Activated CD4-positive, alpha-beta T cell treated with anti-CD3 and anti-CD28 coated beads, Interleukin-2, amount 10 ng/mL, durations not matched to agents 7 days and 5 days (primary cell): ENCODE measurements around the gene JAKMIP1. TPM values are rescaled to one million over a fixed set of nuclear protein-coding genes. Genes with fewer than 3 reads are reported as not detected.

Experiments used
- CTCF ChIA-PET: fragments of 350-600 bp; sonication (Branson Sonifier 250); formaldehyde crosslinking; loops from one replicate; lab custom pipeline; 2021; ENCODE audit warnings: antibody characterized with exemption; lab: Charles Lee
- POLR2A ChIA-PET: fragments of 350-600 bp; sonication (Branson Sonifier 250); formaldehyde crosslinking; loops from one replicate; lab custom pipeline; 2021; ENCODE audit warnings: antibody characterized with exemption; lab: Charles Lee
- DNase-seq: peaks from one replicate; pipeline ENCODE4 v3.0.0-alpha.2; 2020
- H3K27ac Mint-ChIP-seq: one replicate; pipeline ENCODE4 v1.8.0; 2021; ENCODE audit warnings: mild to moderate bottlenecking, moderate library complexity, mixed read lengths
- H3K27me3 Mint-ChIP-seq: one replicate; pipeline ENCODE4 v1.8.0; 2021; ENCODE audit warnings: mixed read lengths
- H3K36me3 Mint-ChIP-seq: one replicate; pipeline ENCODE4 v1.8.0; 2021; ENCODE audit warnings: low read depth, mixed read lengths
- H3K4me1 Mint-ChIP-seq: one replicate; pipeline ENCODE4 v1.8.0; 2021; ENCODE audit warnings: mixed read lengths
- H3K4me3 Mint-ChIP-seq: one replicate; pipeline ENCODE4 v1.8.0; 2021; ENCODE audit warnings: mild to moderate bottlenecking, moderate library complexity, mixed read lengths
- H3K9me3 Mint-ChIP-seq: one replicate; pipeline ENCODE4 v1.8.0; 2021; ENCODE audit warnings: mixed read lengths
- total RNA-seq, 2 experiments: library from RNA; stranded (reverse); gene quantifications; one replicate each; pipeline ENCODE4 v1.2.3, GENCODE V29; 2021

JAKMIP1 gene
- total RNA-seq, 2 experiments from 2014 or later: 9.6 to 10.9 TPM

DNA sequence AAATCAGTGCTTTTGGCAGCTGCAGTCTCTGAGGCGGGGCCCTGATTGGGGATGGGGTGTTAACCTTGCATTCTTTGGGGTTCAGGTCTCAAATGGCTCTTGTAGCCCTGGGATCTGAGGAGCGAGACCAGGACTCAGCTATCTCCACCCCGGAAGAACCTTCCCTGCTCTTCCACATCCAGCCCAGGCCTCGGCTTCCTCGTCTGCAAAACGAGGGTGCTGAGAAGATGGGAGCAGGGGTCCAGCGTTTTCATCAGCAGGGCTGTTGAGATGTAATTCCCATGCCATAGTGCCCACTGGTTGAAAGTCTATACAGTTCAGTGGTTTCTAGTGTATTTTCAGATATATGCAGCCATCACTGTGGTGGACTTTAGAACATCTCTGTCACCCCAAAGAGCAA, 34.7 kb upstream of the JAKMIP1 start:
- peaks cover 6% of the 10 kb centered on the region for H3K27me3 Mint-ChIP-seq
- no peak overlapping the region for H3K4me3 Mint-ChIP-seq
- H3K4me1 Mint-ChIP-seq: no peaks in the 10 kb centered on the region
- DNase-seq: no peak
- H3K27ac Mint-ChIP-seq: no peak overlapping the region
- H3K36me3 Mint-ChIP-seq: no peaks in the 10 kb centered on the region
- ChIA-PET CTCF (interaction anchor here (1.1 kb wide), 1 partner anchor 16 kb away, joined by 3 read pairs; no protein-coding TSS in a partner anchor), POLR2A (no interaction called here)
- H3K9me3 Mint-ChIP-seq: no peaks in the 10 kb centered on the region

DNA sequence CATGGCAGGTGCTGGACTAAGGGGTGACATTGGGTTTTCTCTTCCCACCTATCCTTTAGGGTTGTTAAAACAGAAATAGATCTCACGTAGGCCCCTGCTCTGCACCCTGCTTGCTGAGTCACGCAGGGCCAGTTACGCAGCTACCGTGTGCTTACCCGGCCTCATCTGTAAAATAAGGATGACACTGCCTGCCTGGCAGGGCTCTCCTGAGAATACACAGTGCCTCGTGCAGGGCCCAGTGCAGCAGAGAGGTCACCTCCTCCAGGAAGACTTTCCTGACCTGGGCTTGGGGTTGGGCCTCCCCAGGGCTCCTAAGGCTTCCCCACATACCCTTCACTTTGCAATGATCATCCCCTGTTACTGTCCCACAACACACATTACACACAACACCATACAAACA, 33.6 kb upstream of the JAKMIP1 start:
- Mint-ChIP-seq H3K4me1 (no peaks in the 10 kb centered on the region), H3K4me3 (no peak overlapping the region), H3K36me3 (no peaks in the 10 kb centered on the region), H3K9me3 (no peaks in the 10 kb centered on the region), H3K27me3 (peaks cover 6% of the 10 kb centered on the region), H3K27ac (no peak overlapping the region)
- DNase-seq: no peak
- ChIA-PET POLR2A (no interaction called here), CTCF (no interaction called here)

DNA sequence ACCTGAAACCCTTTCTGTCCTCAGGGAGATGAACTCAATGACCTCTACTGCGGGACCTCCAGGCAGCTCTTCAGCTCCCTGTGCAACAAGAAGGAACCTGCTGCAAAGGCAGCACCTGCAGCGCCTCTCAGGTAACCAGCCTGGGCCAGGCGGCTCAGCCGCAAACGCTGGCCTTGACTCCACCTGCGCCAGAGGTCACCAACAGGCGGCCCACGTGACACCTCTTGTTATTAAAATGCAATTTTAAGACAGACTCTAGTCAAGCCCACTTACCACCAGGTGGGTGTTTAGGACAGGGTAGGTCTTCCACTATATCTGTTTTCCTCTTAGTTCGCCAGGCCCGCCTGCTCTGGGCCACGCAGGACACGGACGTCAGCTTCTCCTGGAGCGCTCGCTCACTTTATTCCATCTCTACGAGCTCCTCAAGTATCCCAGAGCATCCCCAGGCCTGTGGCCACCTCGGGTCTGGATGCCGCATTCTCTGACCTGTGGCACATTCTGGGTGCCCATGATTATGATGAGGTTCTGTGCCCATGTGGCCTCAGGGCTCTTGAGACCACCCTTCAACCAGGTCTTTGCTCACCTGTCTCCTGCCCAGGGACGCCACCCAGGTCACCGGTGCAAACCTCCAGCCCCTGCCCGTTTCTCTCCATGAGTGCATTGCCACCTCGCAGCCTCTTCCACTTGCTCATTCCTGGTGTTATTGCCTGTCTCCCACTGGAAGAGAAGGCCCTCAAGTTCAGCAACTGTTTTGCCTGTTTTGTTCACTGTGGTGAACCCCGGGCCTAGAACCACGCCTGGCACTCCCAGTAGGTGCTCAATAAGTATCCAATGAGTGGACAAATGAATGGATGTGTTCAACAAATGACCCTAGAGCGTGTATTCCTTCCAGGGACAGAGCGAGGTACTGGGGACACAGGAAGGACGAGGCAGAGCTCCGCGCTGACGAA, 32.8 kb upstream of the JAKMIP1 start:
- H3K27ac Mint-ChIP-seq: no peak overlapping the region
- ChIA-PET POLR2A (no interaction called here), CTCF (no interaction called here)
- H3K4me3 Mint-ChIP-seq: no peak overlapping the region
- DNase-seq: no peak
- H3K27me3 Mint-ChIP-seq: peaks cover 9% of the 10 kb centered on the region
- no peaks in the 10 kb centered on the region for H3K4me1 Mint-ChIP-seq
- H3K9me3 Mint-ChIP-seq: no peaks in the 10 kb centered on the region
- H3K36me3 Mint-ChIP-seq: no peaks in the 10 kb centered on the region

DNA sequence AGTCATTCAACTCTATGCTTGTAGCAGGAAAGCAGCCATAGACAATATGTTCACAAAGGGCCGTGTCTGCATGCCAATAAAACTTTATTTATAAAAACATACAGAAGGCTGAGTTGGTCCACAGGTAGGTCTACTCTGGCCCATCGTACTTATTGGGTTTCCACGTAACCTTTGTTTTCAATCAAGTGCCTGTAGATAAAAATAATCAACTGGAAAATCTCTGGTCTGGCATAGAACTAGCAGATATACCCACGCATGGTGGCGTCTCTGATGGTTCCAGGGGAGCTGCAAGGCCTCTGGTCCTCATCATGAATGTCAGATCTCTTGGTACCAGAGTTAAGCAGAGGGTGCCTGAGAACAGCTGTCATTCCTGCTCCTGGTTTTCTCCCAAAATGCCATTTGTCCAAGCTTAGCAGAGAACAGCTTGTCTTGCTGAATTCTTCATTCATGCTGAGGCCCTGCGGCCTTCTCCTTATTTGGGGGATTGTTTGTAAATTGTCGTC, 31.4 kb upstream of the JAKMIP1 start:
- H3K4me1 Mint-ChIP-seq: no peaks in the 10 kb centered on the region
- POLR2A ChIA-PET: no interaction called here
- H3K36me3 Mint-ChIP-seq: no peaks in the 10 kb centered on the region
- CTCF ChIA-PET: interaction anchor here (0.5 kb wide), 1 partner anchor 10 kb away, joined by 5 read pairs; no protein-coding TSS in a partner anchor
- no peaks in the 10 kb centered on the region for H3K9me3 Mint-ChIP-seq
- no peak overlapping the region for H3K4me3 Mint-ChIP-seq
- peaks cover 3% of the 10 kb centered on the region for H3K27me3 Mint-ChIP-seq
- DNase-seq: no peak
- H3K27ac Mint-ChIP-seq: no peak overlapping the region

DNA sequence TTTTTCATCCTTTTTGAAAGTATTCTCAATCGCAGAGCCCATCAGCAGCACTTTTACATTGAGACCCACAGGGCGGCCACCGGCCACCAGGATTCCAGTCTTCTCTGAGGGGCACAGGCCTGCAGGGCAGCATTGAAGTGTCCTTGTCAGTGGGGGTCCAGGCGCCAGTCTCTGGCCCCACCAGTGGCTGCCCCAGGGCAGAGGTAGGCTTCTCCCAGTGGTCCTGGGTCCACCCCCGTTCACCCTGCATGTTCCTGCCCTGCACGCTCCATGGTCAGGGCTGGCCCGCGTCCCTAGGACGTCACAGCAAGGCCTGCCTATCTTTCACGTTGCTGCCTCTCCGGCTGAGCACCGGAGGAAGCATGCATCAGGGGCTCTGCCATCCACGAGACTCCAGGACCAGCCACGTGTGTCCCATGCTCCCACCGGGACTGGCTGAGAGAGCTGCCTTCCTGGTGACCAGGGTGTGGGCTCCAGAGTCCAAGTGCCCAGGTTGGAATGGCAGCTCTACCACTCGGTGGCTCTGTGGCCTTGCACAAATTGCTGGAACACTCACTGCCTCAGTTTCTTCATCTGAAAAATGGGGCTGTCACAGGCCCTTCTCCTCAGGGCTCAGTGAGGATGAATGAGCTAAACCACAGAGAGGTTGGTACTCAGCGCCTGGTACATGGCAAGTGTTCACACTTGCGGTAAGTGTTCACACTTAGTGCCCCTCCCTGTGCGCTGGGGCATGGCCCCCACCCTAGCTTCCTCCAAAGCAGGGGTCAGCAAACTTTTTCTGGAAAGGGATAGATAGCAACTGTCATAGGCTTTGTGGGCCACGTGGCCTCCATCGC, 30.7 kb upstream of the JAKMIP1 start:
- H3K27ac Mint-ChIP-seq: no peak overlapping the region
- no peak for DNase-seq
- no peaks in the 10 kb centered on the region for H3K4me1 Mint-ChIP-seq
- no peak overlapping the region for H3K4me3 Mint-ChIP-seq
- H3K27me3 Mint-ChIP-seq: peaks cover 3% of the 10 kb centered on the region
- CTCF ChIA-PET: interaction anchor here (0.5 kb wide), 1 partner anchor 10 kb away, joined by 5 read pairs; no protein-coding TSS in a partner anchor
- POLR2A ChIA-PET: no interaction called here
- no peaks in the 10 kb centered on the region for H3K9me3 Mint-ChIP-seq
- H3K36me3 Mint-ChIP-seq: no peaks in the 10 kb centered on the region

GRCh38 chr4:6230502-6230785, 30.1 kb upstream of the JAKMIP1 start:
- CTCF ChIA-PET: no interaction called here
- Mint-ChIP-seq H3K4me3 (no peak overlapping the region), H3K27me3 (peaks cover 6% of the 10 kb centered on the region), H3K27ac (no peak overlapping the region), H3K9me3 (no peaks in the 10 kb centered on the region), H3K4me1 (no peaks in the 10 kb centered on the region), H3K36me3 (no peaks in the 10 kb centered on the region)
- DNase-seq: no peak
- POLR2A ChIA-PET: no interaction called here

DNA sequence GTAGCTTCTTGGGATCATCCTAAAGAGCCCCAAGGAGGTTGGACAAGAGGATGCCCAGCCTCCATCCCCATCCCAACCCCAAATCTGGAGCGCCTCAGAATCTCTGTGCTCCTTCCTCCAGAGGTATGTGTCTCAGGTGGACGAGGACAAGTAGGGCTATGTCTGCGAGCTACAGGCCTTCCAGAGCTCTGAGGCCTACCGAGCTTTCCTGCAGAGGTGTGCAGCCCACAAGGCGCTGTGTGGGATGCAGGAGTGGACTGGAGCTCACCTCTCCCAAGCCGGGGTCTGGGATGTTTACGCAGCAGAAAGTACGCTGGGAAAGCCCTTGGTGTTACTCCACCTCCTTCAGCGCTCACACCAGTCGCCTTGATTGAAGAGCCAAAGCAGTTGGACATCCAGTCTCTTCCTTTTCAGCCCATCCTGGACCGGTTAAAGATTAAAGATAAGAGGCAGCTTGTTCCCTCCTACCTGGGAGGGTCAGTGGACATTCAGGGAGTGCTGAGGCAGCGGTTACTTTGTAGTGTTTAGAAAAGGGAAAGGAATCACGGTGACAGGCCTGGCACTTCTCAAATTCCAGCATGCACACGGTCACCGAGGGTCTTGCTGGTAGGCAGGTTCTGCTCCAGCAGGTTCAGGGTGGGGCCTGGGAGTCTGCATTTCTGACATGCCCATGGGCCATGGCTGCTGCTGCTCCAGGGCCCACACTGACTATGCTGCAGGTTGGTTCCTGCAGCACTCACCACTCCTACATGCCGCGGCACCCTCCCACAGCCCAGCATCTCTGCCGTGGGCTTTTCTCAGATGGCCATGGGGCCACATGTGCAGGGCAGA, 29.5 kb upstream of the JAKMIP1 start:
- POLR2A ChIA-PET: no interaction called here

DNA sequence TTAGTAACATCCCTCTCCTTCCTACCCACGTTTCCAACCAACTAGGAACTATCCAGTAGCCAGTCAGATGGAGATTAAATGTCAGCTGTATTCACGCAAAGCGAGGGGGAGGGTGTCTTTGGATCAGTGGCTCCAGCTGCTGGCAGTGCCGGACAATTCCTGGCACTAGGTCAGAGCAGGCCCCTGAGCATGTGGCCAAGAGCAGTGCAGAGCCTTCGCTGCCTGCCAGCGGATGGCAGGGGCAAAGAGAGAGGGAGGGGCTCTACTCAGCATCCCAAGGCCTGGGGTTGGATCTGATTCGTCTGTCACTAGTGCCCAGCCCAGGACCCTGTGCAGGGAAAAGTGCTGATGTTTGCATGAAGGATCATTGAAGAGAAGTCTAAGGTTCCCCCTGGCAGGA, 28.7 kb upstream of the JAKMIP1 start:
- no peaks in the 10 kb centered on the region for H3K4me1 Mint-ChIP-seq
- no peaks in the 10 kb centered on the region for H3K9me3 Mint-ChIP-seq
- POLR2A ChIA-PET: no interaction called here
- H3K27ac Mint-ChIP-seq: no peak overlapping the region
- H3K4me3 Mint-ChIP-seq: no peak overlapping the region
- H3K27me3 Mint-ChIP-seq: peaks cover 13% of the 10 kb centered on the region
- DNase-seq: no peak
- CTCF ChIA-PET: no interaction called here
- no peaks in the 10 kb centered on the region for H3K36me3 Mint-ChIP-seq

More for the DNA sequence above, 29.5 kb upstream of the JAKMIP1 start:
- H3K4me3 Mint-ChIP-seq: no peak overlapping the region
- H3K9me3 Mint-ChIP-seq: no peaks in the 10 kb centered on the region
- DNase-seq: no peak
- no peaks in the 10 kb centered on the region for H3K36me3 Mint-ChIP-seq
- H3K27me3 Mint-ChIP-seq: peaks cover 10% of the 10 kb centered on the region
- no peaks in the 10 kb centered on the region for H3K4me1 Mint-ChIP-seq
- CTCF ChIA-PET: no interaction called here
- H3K27ac Mint-ChIP-seq: no peak overlapping the region

DNA sequence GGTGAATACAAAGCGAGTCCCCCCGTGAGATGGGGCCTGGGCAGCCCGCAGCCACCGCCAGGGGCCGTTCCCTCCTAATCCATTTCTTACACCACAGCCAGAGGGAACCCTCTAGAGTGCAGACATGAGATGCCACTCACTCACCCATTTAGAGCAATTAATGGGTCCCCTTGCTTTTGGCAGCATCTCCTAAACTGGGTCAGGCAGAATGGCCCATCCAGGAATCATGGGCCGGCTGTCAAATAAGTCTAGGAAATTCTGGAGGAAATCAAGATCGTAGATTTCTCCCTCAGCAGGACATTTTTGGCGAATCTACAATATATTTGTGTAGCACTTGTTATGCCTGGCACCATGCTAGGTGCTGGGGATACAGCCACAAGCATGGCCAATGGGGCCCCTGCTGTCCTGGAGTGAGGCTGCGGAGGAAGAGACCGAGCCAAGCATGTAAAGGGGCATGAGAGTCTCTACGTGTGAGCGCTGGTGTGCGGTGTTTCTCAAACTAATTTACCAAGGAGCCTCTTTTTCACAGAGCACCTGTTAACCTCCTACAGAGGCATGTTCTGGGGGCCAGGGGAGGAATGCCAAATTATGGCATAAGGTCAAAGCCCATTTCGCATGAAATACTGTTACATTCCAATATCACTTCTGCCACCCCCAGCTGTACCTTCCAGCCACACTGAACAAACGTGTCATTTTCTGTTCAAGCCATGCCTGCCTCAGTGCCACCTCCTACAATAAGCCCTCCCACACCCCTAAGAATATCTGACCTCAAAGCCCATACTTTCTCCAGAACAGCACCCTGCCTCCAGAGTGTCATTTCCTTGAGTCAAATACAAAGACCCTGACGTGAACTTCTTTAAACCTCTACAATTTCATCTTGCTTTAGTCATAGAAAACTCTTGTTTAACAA, 28.1 kb upstream of the JAKMIP1 start:
- H3K4me3 Mint-ChIP-seq: no peak overlapping the region
- no peak for DNase-seq
- CTCF ChIA-PET: no interaction called here
- peaks cover 20% of the 10 kb centered on the region for H3K27me3 Mint-ChIP-seq
- no peak overlapping the region for H3K27ac Mint-ChIP-seq
- no peaks in the 10 kb centered on the region for H3K36me3 Mint-ChIP-seq
- POLR2A ChIA-PET: no interaction called here
- H3K9me3 Mint-ChIP-seq: no peaks in the 10 kb centered on the region
- H3K4me1 Mint-ChIP-seq: no peaks in the 10 kb centered on the region

DNA sequence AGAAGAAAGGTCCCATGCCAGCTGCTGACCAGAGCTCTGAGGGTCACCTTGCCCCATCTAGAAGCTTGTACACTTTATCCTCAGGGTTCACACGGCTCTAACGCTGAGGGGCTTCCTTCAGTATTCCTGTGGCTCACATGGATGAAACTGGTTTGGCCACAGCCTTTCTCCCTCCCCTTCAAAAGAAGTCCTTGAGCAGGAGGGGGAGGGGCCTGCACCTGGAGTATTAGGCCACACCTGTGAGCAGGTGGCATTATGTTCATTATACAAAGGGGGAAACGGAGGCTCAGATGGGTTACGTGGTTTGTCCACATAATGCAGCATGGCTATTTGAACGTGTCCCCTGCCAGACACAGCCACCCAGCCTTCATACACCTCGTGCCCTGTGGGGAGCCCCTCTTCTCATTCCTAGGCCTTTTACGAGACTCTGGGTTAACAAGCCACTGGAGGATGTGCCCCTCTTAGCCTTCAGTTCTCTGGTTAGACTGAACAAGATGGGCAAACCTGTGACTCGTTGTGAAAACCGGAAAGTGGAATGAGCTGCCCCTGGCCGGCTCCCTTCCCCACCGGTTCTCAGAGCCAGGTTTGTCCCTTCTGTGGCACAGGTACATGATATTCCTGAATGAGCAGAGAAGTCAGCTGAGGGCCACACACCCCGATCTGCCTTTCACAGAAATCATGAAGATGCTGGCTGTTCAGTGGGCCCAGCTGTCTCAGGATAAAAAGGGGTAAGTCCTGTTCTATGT, 27.2 kb upstream of the JAKMIP1 start:
- ChIA-PET CTCF (no interaction called here), POLR2A (no interaction called here)
- no peak for DNase-seq
- Mint-ChIP-seq H3K27me3 (peaks cover 27% of the 10 kb centered on the region), H3K9me3 (no peaks in the 10 kb centered on the region), H3K4me3 (no peak overlapping the region), H3K4me1 (no peaks in the 10 kb centered on the region), H3K36me3 (no peaks in the 10 kb centered on the region), H3K27ac (no peak overlapping the region)

DNA sequence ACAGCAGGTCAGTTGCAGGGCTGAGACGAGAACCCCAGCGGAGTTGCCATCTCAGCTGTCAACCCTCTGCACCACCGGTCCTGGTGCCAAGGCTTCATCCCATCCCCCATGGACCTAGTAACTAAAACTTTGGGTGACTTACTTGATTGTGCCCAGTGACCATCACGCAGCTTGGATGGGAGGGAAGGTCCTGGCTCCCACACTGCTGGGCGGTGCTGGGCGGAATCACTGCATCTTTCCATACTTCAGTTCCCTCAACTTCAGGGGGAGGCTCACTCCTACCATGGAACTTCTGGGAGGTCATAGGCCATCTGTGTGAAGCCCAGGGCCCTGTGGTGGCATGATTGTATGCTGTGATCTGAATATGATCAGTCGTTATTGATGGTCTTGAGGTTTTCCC, 26.2 kb upstream of the JAKMIP1 start:
- ChIA-PET CTCF (no interaction called here), POLR2A (no interaction called here)
- no peak overlapping the region for H3K4me3 Mint-ChIP-seq
- DNase-seq: no peak
- no peaks in the 10 kb centered on the region for H3K9me3 Mint-ChIP-seq
- H3K36me3 Mint-ChIP-seq: no peaks in the 10 kb centered on the region
- peaks cover 32% of the 10 kb centered on the region for H3K27me3 Mint-ChIP-seq
- no peaks in the 10 kb centered on the region for H3K4me1 Mint-ChIP-seq
- H3K27ac Mint-ChIP-seq: no peak overlapping the region
